HG02678 (cell line): Measurements from ENCODE around the gene NAA80.
"Not testable (repeated sequence)": the region's sequence is repeated elsewhere in the genome, so short reads cannot be mapped to it uniquely, and the experiment has no call there.

Experiments
- ATAC-seq: cut with Tn5 transposase; IDR thresholded peaks from one replicate; pipeline ENCODE4 v1.9.1; 2021; ENCODE audit warnings: mild to moderate bottlenecking, moderate library complexity; ENCODE audit not compliant: unreplicated experiment

NAA80 gene

GRCh38 chr3:50272911-50273688 lies 26.1 kb downstream of the NAA80 start:
- peak; percentile 83 for ATAC-seq

DNA sequence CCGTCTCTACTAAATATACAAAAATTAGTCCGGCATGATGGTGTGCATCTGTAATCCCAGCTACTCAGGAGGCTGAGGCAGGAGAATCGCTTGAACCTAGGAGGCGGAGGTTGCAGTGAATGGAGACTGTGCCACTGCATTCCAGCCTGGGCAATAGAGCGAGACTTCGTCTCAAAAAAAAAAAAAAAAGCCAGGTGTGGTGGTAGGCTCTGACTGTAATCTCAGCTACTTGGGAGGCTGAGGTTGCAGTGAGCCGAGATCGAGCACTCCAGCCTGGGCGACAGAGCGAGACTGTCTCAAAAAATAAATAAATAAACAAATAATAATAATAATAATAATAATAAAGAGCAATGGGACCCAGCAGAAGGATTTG lies 26.7 kb downstream of the NAA80 start:
- not testable (repeated sequence) for ATAC-seq

DNA sequence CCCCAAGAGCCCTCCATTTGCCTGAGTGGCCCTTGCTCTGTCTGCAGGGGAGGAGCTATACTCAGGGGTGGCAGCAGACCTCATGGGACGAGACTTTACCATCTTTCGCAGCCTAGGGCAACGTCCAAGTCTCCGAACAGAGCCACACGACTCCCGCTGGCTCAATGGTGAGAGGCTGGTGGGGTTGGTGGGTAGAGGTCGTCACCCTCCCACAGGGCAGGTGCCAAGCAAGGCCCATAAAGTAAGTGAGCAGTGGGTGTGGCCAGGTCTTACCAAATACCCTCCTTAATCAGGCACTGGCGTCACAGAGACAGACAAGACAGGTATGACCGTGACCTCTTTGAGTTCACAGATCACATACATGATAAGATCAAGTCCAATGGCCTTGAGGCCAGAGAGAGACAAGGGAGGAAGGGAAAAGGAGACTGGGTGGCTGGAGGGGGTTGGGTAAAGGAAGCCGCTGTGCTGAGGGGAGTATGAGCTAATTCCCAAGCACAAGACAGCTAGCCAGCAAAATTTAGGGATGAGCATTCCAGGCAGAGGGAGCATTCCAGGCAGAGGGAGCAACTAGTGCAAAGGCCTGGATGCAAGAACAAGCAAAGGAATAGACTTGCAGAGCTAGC lies 27.8 kb downstream of the NAA80 start:
- ATAC-seq, result no peak

DNA sequence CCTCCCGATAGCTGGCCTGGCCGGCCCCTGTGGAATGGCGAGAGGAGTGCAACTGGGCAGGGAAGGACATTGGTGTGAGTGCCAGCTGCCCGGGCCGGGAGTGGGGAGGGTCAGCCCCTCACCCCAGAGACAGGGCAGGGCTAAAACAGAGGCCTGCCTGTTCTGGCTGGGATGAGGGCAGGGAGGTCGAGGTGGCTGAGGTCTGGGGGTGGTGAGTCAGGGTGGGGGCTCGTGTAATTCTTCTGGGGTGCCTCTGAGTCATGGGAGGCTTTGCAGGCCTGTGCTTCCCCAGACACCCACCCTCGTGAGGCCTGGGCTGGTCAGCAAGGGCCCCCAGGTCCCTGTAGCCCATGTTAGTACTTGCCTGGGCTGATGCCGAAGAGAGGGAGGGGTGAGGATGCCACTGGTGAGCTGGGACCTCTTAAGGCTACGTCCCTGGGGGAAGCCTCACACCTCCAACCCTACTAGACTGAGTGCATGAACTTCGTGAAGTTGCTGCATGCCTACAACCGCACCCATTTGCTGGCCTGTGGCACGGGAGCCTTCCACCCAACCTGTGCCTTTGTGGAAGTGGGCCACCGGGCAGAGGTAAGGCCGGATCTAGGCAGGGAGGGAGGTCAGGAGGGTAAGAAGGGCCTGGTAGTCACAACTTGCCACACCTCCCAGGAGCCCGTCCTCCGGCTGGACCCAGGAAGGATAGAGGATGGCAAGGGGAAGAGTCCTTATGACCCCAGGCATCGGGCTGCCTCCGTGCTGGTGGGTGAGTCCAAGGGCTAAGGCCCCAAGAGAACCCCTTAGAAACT lies 28.6 kb downstream of the NAA80 start:
- ATAC-seq, result no peak

GRCh38 chr3:50269977-50270413 lies 29.2 kb downstream of the NAA80 start:
- no peak for ATAC-seq

- no peak for ATAC-seq
These were observed 29.7 kb downstream of the NAA80 start for GRCh38 chr3:50269460-50269859.

- ATAC-seq, result no peak
These were observed 30.3 kb downstream of the NAA80 start, which contains the start of gene SEMA3B for GRCh38 chr3:50268703-50269451. Gene SEMA3B (plus strand): TSS chr3:50269147. CDS start chr3:50269241, 94 bp downstream.

- ATAC-seq, result no peak
These were observed 30.9 kb downstream of the NAA80 start for GRCh38 chr3:50268276-50268675.

DNA sequence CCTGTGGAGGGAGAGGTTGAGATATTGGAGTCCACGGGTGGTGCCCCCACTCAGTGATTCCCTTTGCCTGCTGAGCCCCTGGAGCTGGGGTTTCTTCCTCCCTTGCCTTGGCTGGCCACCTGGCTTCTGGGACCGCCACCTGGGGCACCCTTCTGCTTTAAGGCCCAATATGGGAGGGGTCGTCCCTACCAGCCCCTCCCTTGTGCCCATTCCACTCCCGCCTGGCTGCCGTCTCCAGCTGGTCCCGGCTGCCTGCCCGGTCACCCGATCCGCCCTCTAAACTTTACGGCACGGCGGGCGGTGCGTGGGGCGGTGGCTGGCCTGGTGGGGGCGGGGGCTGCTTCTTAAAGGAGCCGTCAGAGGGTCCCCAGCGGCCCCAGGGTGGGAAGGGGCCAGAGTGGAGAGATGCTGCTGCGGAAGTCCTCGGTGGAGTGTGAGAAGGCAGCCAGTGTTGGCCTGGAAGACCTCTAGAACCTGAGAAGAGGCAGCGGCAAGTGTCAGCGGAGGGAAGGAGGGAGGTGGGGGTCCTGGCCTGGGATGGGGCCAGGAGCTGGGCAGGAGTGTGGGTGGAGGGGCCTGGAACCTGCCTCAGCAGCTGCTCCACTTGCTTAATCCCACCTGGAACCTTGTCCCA lies 31.8 kb downstream of the NAA80 start:
- no peak for ATAC-seq

GRCh38 chr3:50266836-50267235 lies 32.4 kb downstream of the NAA80 start:
- ATAC-seq, result no peak

GRCh38 chr3:50266017-50266416 lies 33.2 kb downstream of the NAA80 start:
- ATAC-seq, result no peak

DNA sequence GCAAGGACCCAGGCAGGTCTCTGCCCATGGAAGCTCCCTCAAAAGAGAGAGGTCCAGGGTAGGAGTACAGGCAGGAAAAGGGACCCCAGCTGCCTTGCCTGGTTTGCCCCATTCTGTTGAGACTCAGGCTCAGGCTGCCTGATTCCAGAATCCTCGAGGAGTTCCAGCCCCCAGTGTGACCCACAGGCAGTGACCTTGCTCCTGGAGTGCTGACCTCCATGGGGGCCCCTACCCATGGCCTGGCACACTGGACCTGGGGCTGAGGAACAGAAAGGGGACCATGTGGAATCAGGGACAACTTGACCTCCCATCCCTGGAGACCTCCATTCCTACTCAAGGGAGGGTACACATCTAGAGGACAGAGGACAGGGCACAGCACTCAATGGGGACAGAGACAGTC lies 33.6 kb downstream of the NAA80 start:
- no peak for ATAC-seq

- ATAC-seq, result no peak
These were observed 34.2 kb downstream of the NAA80 start for GRCh38 chr3:50264964-50265485.

- no peak for ATAC-seq
These were observed 34.7 kb downstream of the NAA80 start for GRCh38 chr3:50264383-50264963.

- no peak for ATAC-seq
These were observed 35.5 kb downstream of the NAA80 start for GRCh38 chr3:50263478-50264382.

DNA sequence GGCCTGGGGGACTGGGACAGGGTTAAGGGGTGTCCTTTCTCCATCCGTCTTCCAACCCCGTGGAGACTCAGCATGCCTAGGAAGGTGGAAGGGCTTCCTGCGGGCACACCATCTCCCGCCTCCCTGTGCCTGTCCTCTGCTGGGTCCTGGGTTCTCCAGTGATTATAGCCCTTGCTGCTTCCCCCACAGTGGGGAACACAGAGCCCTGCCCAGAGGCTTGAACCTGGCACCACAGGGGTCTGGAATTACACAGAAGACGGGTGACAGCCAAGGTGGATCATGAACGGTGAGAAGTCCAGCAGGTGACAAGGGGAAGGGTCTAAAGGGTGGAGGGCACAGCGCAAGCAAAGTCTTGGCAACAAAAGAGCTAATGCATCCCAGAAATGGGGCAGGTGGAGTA lies 36.4 kb downstream of the NAA80 start:
- ATAC-seq, result no peak

DNA sequence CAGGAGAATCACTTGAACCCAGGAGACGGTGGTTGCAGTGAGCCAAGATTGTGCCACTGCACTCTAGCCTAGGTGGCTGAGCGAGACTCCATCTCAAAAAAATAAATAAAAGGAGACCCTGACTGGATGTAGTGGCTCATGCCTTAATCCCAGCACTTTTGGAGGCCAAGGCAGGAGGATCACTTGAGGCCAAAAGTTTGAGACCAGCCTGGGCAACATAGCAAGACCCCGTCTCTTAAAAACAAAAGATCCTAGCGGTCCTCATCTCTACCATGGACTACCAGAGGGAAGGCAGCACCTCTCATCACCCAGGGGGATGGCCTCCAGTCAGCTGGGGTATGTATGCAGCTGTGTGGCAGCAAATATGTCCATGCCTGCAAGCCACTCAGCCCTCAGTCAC lies 37.0 kb downstream of the NAA80 start:
- ATAC-seq, result not testable (repeated sequence)

- no peak for ATAC-seq
These were observed 37.7 kb downstream of the NAA80 start for GRCh38 chr3:50261505-50261904.

- ATAC-seq, result no peak
These were observed 38.2 kb downstream of the NAA80 start for GRCh38 chr3:50260942-50261441.
